T-helper 2 cell (primary cell): ENCODE measurements around the gene PSMB5.

ENCODE experiments used
- DNase-seq, 5 experiments: peaks; one replicate each; pipeline versions ENCODE4 v3.0.0 to v3.0.0-alpha.2; 2012 to 2022

The PSMB5 gene

DNA sequence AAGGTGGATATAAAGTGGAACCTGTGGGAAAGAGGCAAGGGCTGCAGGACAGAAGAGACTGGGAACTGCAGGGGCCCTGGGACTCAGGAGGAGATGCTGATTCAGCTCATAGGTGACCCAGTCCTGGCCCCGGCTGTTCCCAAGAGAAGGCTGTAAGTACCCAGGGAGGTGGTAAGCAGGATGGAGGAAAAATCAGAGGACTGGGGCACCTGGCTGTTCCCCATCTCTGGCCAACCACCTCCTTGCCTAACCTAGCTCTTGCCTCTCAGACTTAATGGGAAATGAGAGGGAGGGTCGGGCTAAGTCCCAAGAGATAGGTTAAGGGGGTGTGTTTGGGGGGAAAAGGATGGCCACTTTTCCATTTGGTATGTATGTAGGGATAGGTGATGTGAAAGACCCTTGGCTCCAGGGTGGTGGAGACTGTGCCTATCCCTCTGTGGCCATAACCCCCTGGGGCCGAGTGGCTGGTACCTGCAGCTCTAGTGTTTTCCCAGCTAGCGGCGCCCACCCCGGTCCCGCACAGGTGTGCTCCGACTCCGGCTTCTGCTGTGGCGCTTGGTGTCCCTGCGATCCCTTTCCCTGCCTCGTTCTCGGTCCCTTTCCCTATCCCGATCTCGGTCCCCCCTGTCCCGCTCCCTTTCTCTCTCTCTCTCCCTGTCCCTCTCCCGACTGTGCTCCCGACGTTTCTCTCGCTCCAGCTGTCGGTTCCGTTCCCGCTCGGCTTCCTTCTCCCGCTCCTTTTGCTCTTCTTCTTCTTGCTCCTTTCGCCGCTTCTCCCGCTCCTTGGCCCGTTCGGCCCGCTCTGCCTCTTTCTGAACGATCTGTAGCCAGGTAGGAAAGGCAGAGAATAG lies 24.2 kb upstream of the PSMB5 start:
- no peak for DNase-seq

GRCh38 chr14:23057757-23058653 lies 23.3 kb upstream of the PSMB5 start:
- peak; percentile 68 to 82 (median 79) for DNase-seq

GRCh38 chr14:23056956-23057756 lies 22.5 kb upstream of the PSMB5 start, which contains the start of gene CDH24:
TSS of gene CDH24 (minus strand) at chr14:23057520. CDS start at chr14:23055733, 1,787 bp downstream.
- peak; percentile 41 to 80 (median 48) for DNase-seq

- DNase-seq, result peak; percentile 39 to 64 (median 57)
Observed at GRCh38 chr14:23056145-23056955, 21.6 kb upstream of the PSMB5 start.

GRCh38 chr14:23055621-23056144 lies 21.0 kb upstream of the PSMB5 start:
- no peak for DNase-seq

- no peak for DNase-seq
Observed at GRCh38 chr14:23055147-23055550, 20.4 kb upstream of the PSMB5 start.

DNA sequence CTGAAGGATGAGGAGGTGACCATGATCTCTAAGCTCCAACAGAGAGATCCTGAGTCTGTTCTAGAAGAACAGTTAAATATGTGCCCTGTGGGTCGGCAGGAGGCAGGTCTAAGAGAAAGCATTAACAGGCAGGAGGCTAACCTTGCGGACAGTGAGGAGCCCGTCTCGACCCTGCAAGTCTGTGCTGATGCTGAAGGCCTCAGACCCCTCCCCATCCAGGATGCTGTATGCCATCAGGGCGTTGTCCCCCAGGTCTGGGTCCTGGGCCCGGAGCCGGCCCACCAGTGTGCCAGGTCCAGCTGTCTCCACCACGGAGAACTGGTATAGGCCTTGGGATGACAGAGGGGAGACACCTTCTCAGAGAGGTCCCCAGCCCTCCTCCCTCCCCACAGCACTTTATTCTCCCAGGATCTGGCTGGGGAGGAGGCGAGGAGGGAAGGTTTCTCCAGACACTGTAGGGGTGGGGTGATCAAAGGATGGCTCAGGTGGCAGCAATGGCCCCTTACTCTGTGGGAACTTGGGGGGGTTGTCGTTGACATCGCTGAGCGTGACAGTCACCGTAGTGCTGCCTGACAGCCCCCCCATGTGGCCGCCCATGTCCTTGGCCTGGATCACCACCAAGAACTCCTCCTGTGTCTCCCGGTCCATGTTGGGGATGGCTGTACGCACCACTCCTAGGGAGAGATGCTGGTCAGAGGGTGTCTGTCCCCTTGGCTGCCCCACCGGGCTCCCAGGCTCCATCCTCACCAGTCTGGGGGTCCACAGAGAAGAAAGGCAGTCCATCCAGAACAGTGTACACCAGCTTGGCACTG lies 19.5 kb upstream of the PSMB5 start:
- DNase-seq, result peak in 1 of 5 experiments; percentile 20

- no peak for DNase-seq
Observed at GRCh38 chr14:23053426-23053825, 18.7 kb upstream of the PSMB5 start.

GRCh38 chr14:23052671-23053070 lies 18.0 kb upstream of the PSMB5 start:
- DNase-seq, result no peak

DNA sequence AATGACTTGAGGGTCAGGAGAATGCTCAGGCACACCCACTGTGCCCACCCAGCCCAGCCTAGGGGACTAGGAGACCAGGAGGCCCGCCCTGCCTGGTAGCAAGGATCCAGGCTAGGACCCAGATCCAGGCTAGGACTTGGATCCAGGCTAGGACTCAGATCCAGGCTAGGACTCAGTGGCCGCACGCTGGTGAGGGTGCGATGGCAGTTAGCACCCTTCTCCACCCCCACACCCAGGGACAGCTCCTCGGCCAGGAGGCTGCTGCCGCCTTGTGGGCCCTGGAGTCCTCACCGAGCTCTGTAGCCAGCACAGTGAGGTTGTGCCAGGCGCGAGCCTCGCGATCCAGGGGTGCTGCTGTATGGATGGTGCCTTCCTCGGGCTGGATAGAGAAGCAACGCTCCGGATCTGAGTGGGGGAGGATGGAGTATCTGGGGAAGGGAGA lies 17.5 kb upstream of the PSMB5 start:
- no peak for DNase-seq

DNA sequence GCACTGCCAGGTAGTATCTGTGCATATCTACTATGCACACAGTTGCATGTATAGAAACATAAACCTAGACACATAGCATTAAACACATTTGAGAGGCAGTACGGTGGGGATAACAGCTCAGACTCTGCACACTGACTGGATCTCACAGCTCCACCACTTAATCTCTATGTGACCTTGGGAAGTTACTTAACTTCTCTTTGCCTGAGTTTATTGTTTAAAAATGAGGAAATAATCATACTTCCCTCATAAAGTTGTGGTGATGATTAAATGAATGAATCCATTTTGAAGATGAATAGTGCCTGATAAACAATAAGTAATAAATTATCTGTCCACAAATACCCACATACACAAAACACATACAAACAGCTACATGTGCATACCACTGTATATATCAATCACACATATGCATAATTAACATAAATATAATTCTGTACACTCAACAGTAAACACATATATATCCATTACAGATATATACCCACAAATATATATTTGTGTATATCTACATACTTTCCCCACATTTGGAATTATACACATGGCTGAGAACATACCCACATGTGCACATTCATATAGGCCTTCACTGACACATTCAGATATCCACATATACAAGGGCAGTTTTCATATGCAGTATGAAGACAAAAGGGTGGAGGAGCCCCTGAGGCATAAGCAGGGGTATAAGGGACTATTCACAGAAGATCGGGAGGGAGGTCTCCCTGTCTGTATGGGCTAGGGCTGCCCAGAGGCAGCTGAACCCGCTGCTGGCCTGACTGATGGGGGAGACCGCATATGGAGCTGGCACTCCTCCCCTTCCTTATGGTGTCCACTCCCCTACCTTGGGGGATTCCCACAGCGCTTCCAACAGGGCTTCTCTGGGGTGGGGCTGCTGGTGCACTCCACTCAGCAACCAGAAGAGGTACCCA lies 16.7 kb upstream of the PSMB5 start:
- DNase-seq, result no peak

GRCh38 chr14:23049011-23049410 lies 14.3 kb upstream of the PSMB5 start:
- no peak for DNase-seq

DNA sequence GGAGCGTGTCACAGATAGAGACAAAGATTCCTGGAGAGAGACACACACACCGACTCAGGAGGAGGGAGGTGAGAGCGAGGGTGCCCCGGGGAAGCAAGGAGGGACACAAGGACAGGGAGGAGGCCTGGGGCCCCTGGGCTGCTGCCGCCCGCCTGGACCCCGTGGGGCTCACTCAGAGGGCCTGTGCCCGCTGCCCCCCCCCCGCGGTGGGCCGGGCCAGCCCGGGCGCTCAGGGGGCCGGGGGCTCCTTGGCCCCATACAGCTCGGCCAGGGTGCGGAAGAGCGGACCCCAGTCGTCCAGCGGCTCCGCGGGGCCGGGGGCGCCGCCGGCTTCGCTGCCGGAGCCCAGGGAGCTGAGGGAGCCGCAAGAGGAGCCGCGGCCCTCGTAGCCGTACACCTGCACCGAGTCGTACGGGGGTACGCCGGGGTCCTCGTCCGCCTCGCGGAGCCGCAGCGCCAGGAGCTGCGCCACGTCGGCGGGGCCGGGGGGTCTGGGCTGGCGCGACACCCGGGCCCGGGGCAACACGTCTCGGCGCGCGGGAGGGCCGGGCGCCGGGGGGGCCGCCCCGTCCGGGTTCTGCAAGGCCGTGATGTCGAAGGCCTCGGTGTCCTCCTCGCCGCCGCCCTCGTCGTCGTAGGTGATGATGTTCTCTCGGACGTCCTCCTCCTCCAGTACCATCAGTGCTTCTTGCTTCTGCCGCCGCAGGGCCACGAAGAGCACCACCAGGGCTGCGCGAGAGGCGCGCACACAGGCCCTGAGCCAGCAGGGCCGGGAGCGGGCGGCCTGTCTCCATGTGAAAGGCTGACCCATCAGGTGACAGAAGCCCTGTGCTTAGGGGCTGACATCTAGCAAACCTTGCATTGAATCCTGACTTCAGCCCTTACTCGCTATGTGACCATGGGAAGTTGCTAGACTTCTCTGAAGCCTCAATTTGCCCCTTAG lies 13.3 kb upstream of the PSMB5 start:
- no peak for DNase-seq

DNA sequence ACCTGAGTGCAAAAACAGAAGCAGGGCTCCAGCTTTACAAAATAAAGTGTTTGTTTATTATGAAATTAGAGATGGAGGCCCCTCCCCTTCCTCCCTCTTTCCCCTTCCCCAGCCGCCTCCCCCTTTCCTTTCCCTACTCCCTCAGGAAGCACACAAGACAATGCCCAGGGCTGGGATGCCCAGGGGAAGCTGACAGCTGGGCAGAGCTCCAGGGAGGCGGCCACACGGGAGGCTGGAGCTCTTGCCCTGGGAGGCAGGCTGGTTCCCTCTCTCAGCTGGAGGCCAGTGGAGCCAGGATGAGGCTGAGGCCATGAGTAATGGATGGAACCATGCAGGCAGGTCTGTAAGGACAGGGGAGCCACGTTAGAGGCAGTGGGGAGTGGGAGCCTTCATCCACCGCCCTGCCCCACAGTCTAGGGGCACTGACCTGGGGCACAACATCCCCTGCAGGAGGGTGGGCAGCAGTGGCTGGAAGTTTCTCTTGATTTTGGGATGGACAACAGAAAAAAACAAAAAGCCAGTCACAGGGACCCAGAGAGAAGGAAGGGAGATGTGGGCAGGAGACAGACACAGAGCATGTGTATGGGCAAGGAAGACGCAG lies 12.4 kb upstream of the PSMB5 start:
- no peak for DNase-seq

GRCh38 chr14:23045419-23046357 lies 11.0 kb upstream of the PSMB5 start:
- no peak for DNase-seq

GRCh38 chr14:23044840-23045239 lies 10.1 kb upstream of the PSMB5 start:
- DNase-seq, result no peak

GRCh38 chr14:23043754-23044153 lies 9.1 kb upstream of the PSMB5 start:
- no peak for DNase-seq
